GM23338 (cell line): ENCODE data around the gene NFKBIZ. TPM values are rescaled to one million over a fixed set of nuclear protein-coding genes. Genes with fewer than 3 reads are reported as not detected.

Experiments
- ATAC-seq: fragments of 200-7000 bp; cut with Tn5 transposase; 3 replicates; pipeline ENCODE4 v1.9.1; 2020
- DNase-seq: peaks from one replicate; pipeline ENCODE4 v3.0.0-alpha.2; 2015; ENCODE audit warnings: low spot score
- H2AFZ ChIP-seq: fragments of 200-600 bp; sonication (generic); 2 replicates; pipeline ENCODE4 v1.8.0; 2016; ENCODE audit warnings: antibody characterized with exemption, mild to moderate bottlenecking, moderate library complexity
- H3F3A ChIP-seq: fragments of 200-600 bp; sonication (generic); replicated peaks from 2 replicates; pipeline ENCODE4 v1.8.0; 2017; ENCODE audit warnings: antibody characterized with exemption, mixed run types, low read depth
- H3K27ac ChIP-seq: fragments of 200-600 bp; sonication (generic); 2 replicates; pipeline ENCODE4 v1.6.1; 2016; ENCODE audit warnings: low read depth
- H3K27me3 ChIP-seq: fragments of 200-600 bp; sonication (generic); 2 replicates; pipeline ENCODE4 v1.8.0; 2016; ENCODE audit warnings: mild to moderate bottlenecking, mixed run types, moderate library complexity; ENCODE audit not compliant: insufficient read depth
- H3K36me3 ChIP-seq: fragments of 200-600 bp; sonication (generic); 2 replicates; pipeline ENCODE4 v1.8.0; 2016; ENCODE audit warnings: mild to moderate bottlenecking; ENCODE audit not compliant: insufficient read depth
- H3K4me1 ChIP-seq: fragments of 200-600 bp; sonication (generic); 2 replicates; pipeline ENCODE4 v1.8.0; 2016; ENCODE audit warnings: mild to moderate bottlenecking, moderate library complexity; ENCODE audit not compliant: insufficient read depth
- H3K4me2 ChIP-seq: fragments of 200-600 bp; sonication (generic); 2 replicates; pipeline ENCODE4 v1.7.1; 2017; ENCODE audit warnings: mixed run types
- H3K4me3 ChIP-seq: fragments of 200-600 bp; sonication (generic); 2 replicates; pipeline ENCODE4 v1.6.1; 2016; ENCODE audit warnings: mixed run types
- H3K79me2 ChIP-seq: fragments of 200-600 bp; sonication (generic); replicated peaks from 2 replicates; pipeline ENCODE4 v1.8.0; 2017; ENCODE audit warnings: mild to moderate bottlenecking; ENCODE audit not compliant: insufficient read depth
- H3K9me2 ChIP-seq: fragments of 200-600 bp; sonication (generic); 2 replicates; pipeline ENCODE4 v1.8.0; 2017; ENCODE audit not compliant: insufficient read depth
- H4K20me1 ChIP-seq: fragments of 200-600 bp; sonication (generic); replicated peaks from 2 replicates; pipeline ENCODE4 v1.8.0; 2017; ENCODE audit warnings: mild to moderate bottlenecking; ENCODE audit not compliant: insufficient read depth
- H3K27ac Mint-ChIP-seq: 2 replicates; pipeline ENCODE4 v1.8.0; 2020; ENCODE audit warnings: inconsistent platforms, mild to moderate bottlenecking, moderate library complexity, mixed read lengths
- H3K27me3 Mint-ChIP-seq: 3 replicates; pipeline ENCODE4 v1.8.0; 2022; ENCODE audit warnings: low read depth, mild to moderate bottlenecking, moderate library complexity, mixed read lengths, inconsistent platforms; ENCODE audit not compliant: insufficient read depth, poor library complexity
- H3K36me3 Mint-ChIP-seq: 3 replicates; pipeline ENCODE4 v1.8.0; 2021; ENCODE audit warnings: low read depth, mild to moderate bottlenecking, inconsistent platforms, moderate library complexity, mixed read lengths
- H3K4me1 Mint-ChIP-seq: 3 replicates; pipeline ENCODE4 v1.8.0; 2020; ENCODE audit warnings: mild to moderate bottlenecking, inconsistent platforms, mixed read lengths
- H3K4me3 Mint-ChIP-seq: 3 replicates; pipeline ENCODE4 v1.8.0; 2021; ENCODE audit warnings: moderate library complexity, mild to moderate bottlenecking, inconsistent platforms, mixed read lengths
- H3K9me3 Mint-ChIP-seq: 3 replicates; pipeline ENCODE4 v1.8.0; 2020; ENCODE audit warnings: moderate library complexity, mild to moderate bottlenecking, inconsistent platforms, mixed read lengths
- CREB1 ChIP-seq: fragments of 250-450 bp; sonication (Bioruptor Pico); IDR thresholded peaks from 2 replicates; pipeline ENCODE4 v1.5.0; 2020; ENCODE audit warnings: low read depth, mild to moderate bottlenecking, moderate library complexity
- CTCF ChIP-seq, 2 experiments: fragments of 200-600 bp in 1 of 2; sonication (generic) in 1 of 2; conservative IDR thresholded peaks; 2 replicates each; pipeline versions ENCODE4 v1.5.1 to v1.6.1; 2016 to 2017; ENCODE audit warnings: antibody characterized with exemption in 2 of 2, low read depth in 2 of 2, mild to moderate bottlenecking in 2 of 2, moderate library complexity in 1 of 2
- ETS1 ChIP-seq: IDR thresholded peaks from 2 replicates; pipeline ENCODE4 v1.6.1; 2016; ENCODE audit warnings: antibody characterized with exemption
- EZH2 ChIP-seq: fragments of 200-600 bp; sonication (generic); IDR thresholded peaks from one replicate; pipeline ENCODE4 v1.8.0; 2017; ENCODE audit warnings: antibody characterized with exemption, mild to moderate bottlenecking, low read depth; ENCODE audit not compliant: unreplicated experiment
- EZH2phosphoT487 ChIP-seq: fragments of 200-600 bp; sonication (generic); IDR thresholded peaks from one replicate; pipeline ENCODE4 v1.8.1; 2018; ENCODE audit warnings: antibody characterized with exemption; ENCODE audit not compliant: unreplicated experiment
- POLR2AphosphoS5 ChIP-seq: IDR thresholded peaks from 2 replicates; pipeline ENCODE4 v1.6.1; 2016; ENCODE audit warnings: antibody characterized with exemption, low read depth
- ZNF331 ChIP-seq: fragments of 250-450 bp; sonication (Bioruptor Pico); IDR thresholded peaks from 2 replicates; pipeline ENCODE4 v1.5.0; 2020; ENCODE audit warnings: low read depth, mild to moderate bottlenecking, moderate library complexity
- polyA plus RNA-seq: library from polyadenylated mRNA; unstranded; fragments of >200 nt; fragmentation: Nextera tagmentation; extraction: Ambion mirVana; gene quantifications from 2 replicates; pipeline ENCODE4 v1.2.1, GENCODE V29; 2016
- total RNA-seq: library from RNA; depleted of rRNA; stranded (reverse); fragments of >200 nt; shearing (Covaris generic); gene quantifications from 2 replicates; pipeline ENCODE4 v1.2.3, GENCODE V29; 2014

The NFKBIZ gene
- total and polyA plus RNA-seq, 2 experiments from 2014 or later, result 14.1 to 18.2 TPM

GRCh38 chr3:101848326-101848725, 988 bp upstream of the NFKBIZ start (continued):
- TF ChIP-seq ZNF331 (no peak), ETS1 (no peak), POLR2AphosphoS5 (no peak)

GRCh38 chr3:101849714-101850245, 466 bp downstream of the NFKBIZ start:
- H3K27ac ChIP-seq, result peak overlapping the region; percentile 75
- Mint-ChIP-seq H3K9me3 (no peaks in the 10 kb centered on the region; the same call in 2 of the 3 replicates), H3K36me3 (peaks cover 47% of the 10 kb centered on the region), H3K4me3 (peak overlapping the region; percentile 98), H3K27me3 (peaks cover 4% of the 10 kb centered on the region), H3K27ac (peak overlapping the region; percentile 94), H3K4me1 (peaks cover 33% of the 10 kb centered on the region)
- peaks cover 17% of the 10 kb centered on the region for H4K20me1 ChIP-seq
- H3K79me2 ChIP-seq, result peaks cover 40% of the 10 kb centered on the region
- H3K4me3 ChIP-seq, result peak overlapping the region; percentile 84
- ATAC-seq (peak; percentile 51), DNase-seq (peak; percentile 49)
- H3K4me1 ChIP-seq, result peaks cover 21% of the 10 kb centered on the region
- no peak overlapping the region for H2AFZ ChIP-seq
- H3K9me2 ChIP-seq, result no peaks in the 10 kb centered on the region; the same call in 1 of the 2 replicates
- no peak for TF ChIP-seq EZH2phosphoT487
- peak in 1 of 2 experiments; percentile 7; a peak in 1 of 4 replicates for TF ChIP-seq CTCF (conservative IDR thresholded peaks at IDR 0.05; ENCODE audit: low read depth in 2 of 2)
- no peak for TF ChIP-seq EZH2
- H3F3A ChIP-seq, result 0 out of 2 replicates have a peak, but pooled peaks cover 6% of the 10 kb centered on the region
- no peaks in the 10 kb centered on the region for H3K27me3 ChIP-seq
- H3K36me3 ChIP-seq, result peaks cover 28% of the 10 kb centered on the region
- peak overlapping the region; percentile 85 for H3K4me2 ChIP-seq

- H3F3A ChIP-seq, result 0 out of 2 replicates have a peak, but pooled peaks cover 6% of the 10 kb centered on the region
- H2AFZ ChIP-seq, result no peak overlapping the region
- TF ChIP-seq POLR2AphosphoS5, result no peak
- TF ChIP-seq EZH2, result no peak
- no peak for TF ChIP-seq ZNF331
- TF ChIP-seq EZH2phosphoT487, result no peak
- TF ChIP-seq ETS1, result no peak
- TF ChIP-seq CREB1 (CRISPR knock-in tag), result 0 out of 2 replicates have a peak, but pooled peaks have one; percentile 9
- no peak for TF ChIP-seq CTCF (conservative IDR thresholded peaks at IDR 0.05; ENCODE audit: low read depth in 2 of 2)
- H3K27ac Mint-ChIP-seq, result peak overlapping the region; percentile 94
- peak overlapping the region; percentile 75 for H3K27ac ChIP-seq
- peaks cover 4% of the 10 kb centered on the region for H3K27me3 Mint-ChIP-seq
- ATAC-seq, result no peak
- peaks cover 20% of the 10 kb centered on the region for H4K20me1 ChIP-seq
- peak overlapping the region; percentile 85 for H3K4me2 ChIP-seq
- H3K36me3 Mint-ChIP-seq, result peaks cover 54% of the 10 kb centered on the region
- H3K4me1 ChIP-seq, result peaks cover 21% of the 10 kb centered on the region
- peaks cover 35% of the 10 kb centered on the region for H3K36me3 ChIP-seq
- H3K4me3 ChIP-seq, result peak overlapping the region; percentile 84
- no peaks in the 10 kb centered on the region for H3K27me3 ChIP-seq
- H3K79me2 ChIP-seq, result peaks cover 40% of the 10 kb centered on the region
- no peaks in the 10 kb centered on the region; the same call in 2 of the 3 replicates for H3K9me3 Mint-ChIP-seq
- no peak for DNase-seq
- no peaks in the 10 kb centered on the region; the same call in 1 of the 2 replicates for H3K9me2 ChIP-seq
- H3K4me1 Mint-ChIP-seq, result peaks cover 33% of the 10 kb centered on the region
- H3K4me3 Mint-ChIP-seq, result peak overlapping the region; percentile 98
Measured at GRCh38 chr3:101850246-101851051, 1.1 kb downstream of the NFKBIZ start.
